Nucleus accumbens (tissue), 56 donors: ENCODE measurements around the gene GNG7.
"Not testable (repeated sequence)": the region's sequence is repeated elsewhere in the genome, so short reads cannot be mapped to it uniquely, and the experiment has no call there.

Source experiments
- DNase-seq, 56 donors: peaks; one replicate each; lab custom pipeline; 2025; lab: John Stamatoyannopoulos, UW

GNG7 gene

DNA sequence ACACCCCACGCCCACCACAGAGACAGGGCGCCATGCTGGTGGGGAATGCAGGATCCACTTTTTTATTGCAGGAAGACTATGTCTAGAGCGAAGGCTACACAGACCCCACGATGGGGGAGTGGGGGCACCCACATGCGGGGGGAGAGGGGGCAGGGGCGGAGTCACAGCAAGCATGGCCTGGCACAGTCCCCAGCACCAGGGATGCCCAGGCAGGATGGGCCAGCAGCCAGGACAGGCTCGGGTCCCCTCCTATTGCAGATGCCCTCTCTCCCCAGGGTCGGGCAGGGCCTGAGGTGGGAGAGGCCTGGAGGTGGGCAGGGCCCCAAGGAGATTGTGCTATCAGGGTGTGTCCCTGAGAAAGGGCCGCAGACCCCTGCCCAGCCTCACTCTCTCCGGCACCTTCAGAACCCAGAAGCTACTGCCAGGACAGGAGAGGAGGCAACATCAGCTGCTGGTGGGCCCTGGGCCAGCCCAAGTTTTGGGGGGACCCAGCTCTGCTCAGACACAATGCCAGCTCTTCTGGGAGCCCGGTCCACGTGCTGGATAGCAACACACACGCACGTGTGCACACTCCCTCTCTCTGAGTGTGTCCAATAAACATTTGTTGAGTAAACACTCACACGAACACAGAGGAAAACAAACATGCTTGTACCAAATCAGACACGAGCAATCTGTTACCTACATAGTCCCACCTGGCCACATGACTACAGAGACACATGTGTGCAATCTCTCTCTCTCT, 12.2 kb upstream of the GNG7 start:
- no peak for DNase-seq

DNA sequence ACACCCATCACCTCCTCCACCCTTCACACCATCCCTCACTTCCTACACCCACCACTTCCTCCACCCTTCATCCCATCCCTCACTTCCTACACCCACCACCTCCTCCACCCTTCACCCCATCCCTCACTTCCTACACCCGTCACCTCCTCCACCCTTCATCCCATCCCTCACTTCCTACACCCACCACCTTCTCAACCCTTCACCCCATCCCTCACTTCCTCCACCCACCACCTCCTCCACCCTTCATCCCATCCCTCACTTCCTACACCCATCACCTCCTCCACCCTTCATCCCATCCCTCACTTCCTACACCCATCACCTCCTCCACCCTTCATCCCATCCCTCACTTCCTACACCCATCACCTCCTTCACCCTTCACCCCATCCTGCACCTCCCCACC, 11.6 kb upstream of the GNG7 start:
- DNase-seq: not testable (repeated sequence)

- DNase-seq: not testable (repeated sequence)
Observed at GRCh38 chr19:2713170-2713569, 10.7 kb upstream of the GNG7 start.

- no peak for DNase-seq
Observed at GRCh38 chr19:2711875-2712205, 9.3 kb upstream of the GNG7 start.

DNA sequence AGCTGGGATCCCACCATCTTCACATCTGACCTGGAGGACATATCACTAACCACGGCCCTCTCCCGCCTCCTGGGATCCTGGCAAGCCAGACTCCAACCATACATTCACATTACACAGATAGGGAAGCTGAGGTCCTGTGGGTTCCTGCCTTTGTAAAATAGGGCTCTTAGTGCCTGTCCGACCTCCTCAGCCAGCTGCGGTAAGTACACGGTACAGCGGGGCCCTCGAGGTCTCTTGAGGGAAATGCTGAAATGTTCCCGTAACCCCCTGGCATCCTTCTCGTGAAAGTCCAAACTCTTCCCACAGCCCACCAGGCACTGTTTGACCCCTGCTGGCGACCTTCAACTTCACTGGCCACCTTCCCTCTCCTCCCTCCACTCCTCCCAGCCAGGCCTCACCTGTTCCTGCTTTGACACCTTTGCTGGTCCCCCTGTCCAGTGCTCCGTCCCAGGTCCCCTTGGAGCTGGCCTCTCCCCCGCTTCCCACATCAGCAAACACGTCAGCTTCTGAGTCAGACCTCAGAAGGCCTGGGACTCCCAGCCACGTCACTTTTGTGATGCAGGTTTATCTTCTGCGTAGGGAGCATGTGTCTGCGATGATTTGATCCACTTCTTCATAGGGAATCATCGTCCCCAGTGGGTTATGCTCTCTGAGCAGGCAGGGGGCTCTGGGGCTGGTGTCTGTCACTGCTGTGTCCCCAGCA, 8.8 kb upstream of the GNG7 start:
- DNase-seq: peak in 4 of 56 donors; percentile 10 to 46 (median 27)

DNA sequence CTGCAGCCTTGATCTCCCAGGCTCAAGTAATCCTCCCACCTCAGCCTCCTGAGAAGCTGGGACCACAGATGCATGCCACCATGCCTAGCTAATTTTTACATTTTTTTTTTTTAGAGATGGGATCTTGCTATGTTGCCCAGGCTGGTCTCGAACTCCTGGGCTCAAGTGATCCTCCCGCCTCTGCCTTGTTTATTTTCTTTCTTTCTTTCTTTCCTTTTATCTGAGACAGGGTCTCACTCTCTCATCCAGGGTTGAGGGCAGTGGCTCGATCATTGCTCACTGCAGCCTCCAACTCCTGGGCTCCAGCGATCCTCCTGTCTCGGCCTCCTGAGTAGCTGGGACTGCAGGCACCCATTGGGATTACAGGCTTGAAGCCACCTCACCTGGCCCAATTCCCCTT, 3.8 kb upstream of the GNG7 start:
- no peak for DNase-seq

DNA sequence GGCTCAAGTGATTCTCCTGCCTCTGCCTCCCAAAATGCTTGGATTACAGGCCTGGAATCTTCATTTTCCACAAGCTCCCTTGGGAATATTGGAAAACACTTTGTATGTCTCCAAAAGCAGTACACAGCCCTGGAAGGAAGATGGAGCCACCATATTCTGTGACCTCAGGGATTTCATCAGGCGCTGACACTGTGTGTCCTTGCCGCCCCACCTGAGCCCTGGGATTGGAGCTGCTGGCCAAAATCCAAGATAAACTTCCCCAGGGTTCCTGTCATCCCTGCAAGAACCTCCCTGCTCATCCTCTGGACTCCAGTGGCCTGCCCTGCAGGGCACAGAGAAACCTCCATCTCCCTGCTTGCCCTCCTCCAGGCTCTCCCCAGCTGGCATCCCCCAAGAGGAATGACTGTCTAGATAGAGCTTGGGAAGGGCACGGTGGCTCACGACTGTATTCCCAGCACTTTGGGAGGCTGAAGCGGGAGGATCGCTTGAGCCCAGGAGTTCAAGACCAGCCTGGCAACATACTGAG, 1.3 kb upstream of the GNG7 start:
- DNase-seq: no peak

DNA sequence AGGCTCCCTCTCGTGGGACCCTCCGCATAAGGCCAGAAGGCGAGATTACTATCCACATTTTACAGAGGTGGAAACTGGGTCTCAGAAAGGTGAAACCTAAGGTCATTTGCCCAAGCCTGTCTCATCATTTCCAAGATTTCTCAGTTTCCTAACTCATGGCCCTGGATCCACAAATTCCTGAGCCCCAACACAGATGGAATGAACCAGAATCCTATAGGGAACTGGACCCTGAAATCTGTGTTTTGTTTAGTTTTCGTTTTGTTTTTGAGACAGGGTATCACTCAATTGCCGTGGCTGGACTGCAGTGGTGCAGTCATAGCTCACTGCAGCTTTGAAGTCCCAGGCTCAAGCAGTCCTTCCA, 563 bp upstream of the GNG7 start:
- DNase-seq: no peak

GRCh38 chr19:2701361-2702169, 929 bp downstream of the GNG7 start:
- DNase-seq: no peak

DNA sequence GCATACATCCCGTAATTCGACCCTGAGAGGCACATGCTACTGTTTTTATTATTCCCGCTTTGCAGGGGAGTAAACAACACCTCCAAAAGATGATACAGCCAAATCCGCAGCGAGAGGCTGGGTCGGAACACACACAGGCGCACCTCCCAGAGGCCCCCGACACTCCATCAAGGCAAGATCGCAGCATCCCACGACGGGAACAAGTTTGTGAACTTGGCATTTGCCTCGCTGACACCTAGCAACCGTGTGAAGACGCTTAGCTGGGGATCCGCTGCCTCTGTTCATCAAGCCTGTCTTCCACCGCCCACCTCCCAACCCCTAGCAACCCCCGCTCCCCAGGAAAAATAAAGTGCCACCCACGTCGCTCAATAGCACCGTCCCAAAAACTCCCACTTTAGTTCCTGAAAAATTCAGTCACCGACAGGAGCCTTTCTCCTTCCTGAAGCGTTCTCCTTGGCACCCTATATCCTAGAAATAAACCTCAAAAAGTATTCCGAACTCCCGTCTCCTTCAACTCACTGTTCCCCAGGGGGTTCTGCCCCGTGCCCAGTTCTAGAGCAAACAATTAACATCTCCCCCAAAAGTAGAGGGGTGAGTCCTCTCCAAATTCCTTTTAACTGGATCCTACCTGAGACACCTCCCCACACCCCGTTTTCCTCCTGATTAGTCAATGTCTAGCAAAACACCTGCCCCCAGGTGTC, 1.7 kb downstream of the GNG7 start:
- DNase-seq: peak in 44 of 56 donors; percentile 18 to 89 (median 66)

GRCh38 chr19:2699413-2700140, 2.9 kb downstream of the GNG7 start:
- DNase-seq: peak in 4 of 56 donors; percentile 11 to 30 (median 18)

- peak in 13 of 56 donors; percentile 10 to 58 (median 42) for DNase-seq
Observed at GRCh38 chr19:2694196-2694595, 8.3 kb downstream of the GNG7 start.

DNA sequence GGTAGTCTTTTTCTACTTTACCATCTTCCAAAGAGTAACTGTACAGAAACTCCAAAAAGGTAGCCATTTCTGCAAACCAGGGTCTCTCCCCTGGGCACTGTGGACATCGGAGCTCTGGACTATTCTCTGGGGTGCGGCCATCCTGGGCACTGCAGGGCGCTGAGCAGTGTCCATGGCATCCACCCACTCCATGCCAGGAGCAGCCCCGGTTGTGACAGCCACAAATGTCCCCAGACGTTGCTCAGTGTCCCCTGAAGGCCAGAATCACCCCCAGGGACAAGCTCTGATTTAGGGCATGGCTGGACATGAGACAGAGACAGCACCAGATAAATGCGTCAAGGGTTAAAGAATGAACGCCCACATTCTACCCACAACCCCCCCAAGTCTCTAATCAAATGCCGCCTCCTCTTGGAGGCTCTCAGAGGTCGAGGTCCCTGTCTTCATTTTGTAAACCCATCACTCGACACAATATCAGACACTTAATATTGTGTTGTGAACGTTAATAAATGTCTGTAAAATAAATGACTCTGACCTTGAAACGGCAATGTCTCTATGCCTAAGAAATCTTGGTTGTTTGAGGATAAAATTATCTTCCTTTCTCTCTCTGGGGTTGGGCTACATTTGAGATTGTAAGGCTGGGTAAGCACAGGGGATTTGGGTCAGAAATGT, 8.9 kb downstream of the GNG7 start:
- DNase-seq: peak in 4 of 56 donors; percentile 10 to 32 (median 15)

GRCh38 chr19:2691951-2692350, 10.5 kb downstream of the GNG7 start:
- DNase-seq: peak in 52 of 56 donors; percentile 24 to 92 (median 78)

- peak in 16 of 56 donors; percentile 18 to 65 (median 40) for DNase-seq
Observed at GRCh38 chr19:2690856-2691255, 11.6 kb downstream of the GNG7 start.

GRCh38 chr19:2686360-2686759, 16.1 kb downstream of the GNG7 start:
- DNase-seq: peak in 11 of 56 donors; percentile 10 to 50 (median 28)

DNA sequence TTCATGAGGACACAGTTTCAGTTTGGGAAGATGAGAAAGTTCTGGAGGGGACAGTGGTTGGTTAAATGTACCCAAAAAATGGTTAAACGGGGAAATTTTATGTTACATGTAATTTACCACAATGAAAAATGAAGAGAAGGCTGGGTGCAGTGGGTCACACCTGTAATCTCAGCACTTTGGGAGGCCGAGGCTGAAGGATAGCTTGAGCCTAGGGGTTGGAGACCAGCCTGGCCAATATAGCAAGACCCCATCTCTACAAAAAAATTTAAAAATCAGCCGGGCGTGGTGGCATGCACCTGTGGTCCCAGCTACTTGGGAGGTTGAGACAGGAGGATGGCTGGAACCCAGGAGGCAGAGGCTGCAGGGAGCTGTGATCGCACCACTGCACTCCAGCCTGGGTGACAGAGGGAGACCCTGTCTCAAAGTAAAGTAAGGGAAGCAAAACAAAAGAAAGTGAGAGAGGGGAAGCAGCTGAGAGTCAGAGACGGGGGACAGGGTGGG, 17.2 kb downstream of the GNG7 start:
- DNase-seq: no peak

DNA sequence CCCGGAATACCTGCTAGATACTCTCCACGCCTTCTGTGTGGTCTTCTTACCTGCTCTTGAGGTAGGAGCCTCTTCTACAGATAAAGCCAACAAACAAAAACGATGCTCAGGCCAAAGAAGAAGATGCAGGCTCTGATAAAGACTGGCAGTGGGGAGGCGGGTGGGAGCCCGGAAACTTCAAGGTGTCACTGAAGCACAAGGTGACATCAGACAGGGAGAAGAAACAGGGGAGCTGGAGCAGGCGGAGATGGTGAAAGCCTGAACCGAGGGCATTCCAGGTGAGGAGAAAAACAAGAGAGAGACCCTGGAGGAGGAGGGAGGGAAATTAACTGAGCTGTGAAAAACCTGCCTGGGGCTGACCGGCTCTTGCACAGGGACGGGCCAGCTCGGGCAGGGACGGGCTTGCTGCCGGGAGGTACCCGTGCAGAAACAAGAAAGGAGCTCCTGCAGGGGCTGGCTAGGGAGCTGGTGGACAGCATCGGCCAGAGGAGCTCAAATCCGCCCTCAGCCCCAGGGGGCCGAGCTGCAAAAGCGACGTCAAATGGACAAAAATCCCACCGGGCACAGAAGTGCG, 19.0 kb downstream of the GNG7 start:
- DNase-seq: peak in 2 of 56 donors; percentile 28 to 35

GRCh38 chr19:2680808-2681207, 21.7 kb downstream of the GNG7 start:
- no peak for DNase-seq
